Measurements from ENCODE around the gene ITPR3. TPM values are rescaled to one million over a fixed set of nuclear protein-coding genes. Genes with fewer than 3 reads are reported as not detected.

ITPR3 gene
- total RNA-seq, 6 donors from 2014 or later, result 95.6 to 179 (median 137) TPM

DNA sequence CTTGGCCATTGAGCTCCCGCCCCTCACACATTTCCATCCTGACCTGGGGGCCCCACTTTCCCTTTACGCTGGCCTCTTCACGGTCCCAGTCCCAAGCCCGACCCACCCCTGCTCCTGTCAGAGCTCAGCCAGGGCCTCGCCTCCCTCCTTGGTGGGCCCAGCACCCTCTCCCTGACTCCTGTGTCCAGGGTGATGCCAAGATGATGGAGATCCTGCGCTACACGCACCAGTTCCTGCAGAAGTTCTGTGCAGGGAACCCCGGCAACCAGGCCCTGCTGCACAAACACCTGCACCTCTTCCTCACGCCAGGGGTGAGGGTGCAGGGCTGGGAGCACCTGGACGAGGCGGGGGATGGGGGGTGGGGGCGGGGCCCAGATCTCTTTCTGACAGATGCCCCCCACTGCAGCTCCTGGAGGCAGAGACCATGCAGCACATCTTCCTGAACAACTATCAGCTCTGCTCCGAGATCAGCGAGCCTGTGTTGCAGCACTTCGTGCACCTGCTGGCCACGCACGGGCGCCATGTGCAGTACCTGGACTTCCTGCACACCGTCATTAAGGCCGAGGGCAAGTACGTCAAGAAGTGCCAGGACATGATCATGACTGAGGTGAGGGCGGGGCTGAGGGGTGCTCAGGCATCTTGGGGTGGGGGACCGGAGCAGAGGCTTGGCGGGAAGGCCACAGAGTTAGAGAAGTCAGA lies 57.3 kb downstream of the ITPR3 start:
- DNase-seq, result peak in 1 of 2 donors; percentile 70
- WGBS, 2 donors, result 95 to 97% methylated on average over 10 to 21 of the region's 24 CpGs

GRCh38 chr6:33678932-33679490 lies 57.9 kb downstream of the ITPR3 start:
- H3K36me3 ChIP-seq, result peaks cover 40 to 99% (median 87%) of the 10 kb centered on the region in 4 donors
- H3K27ac ChIP-seq, result no peak overlapping the region
- no peaks in the 10 kb centered on the region for H3K9me3 ChIP-seq
- no peak for TF ChIP-seq POLR2AphosphoS5 (IDR thresholded peaks at IDR 0.05)
- ATAC-seq (ENCODE audit: low FRiP score in 2 of 2) (no peak), DNase-seq (no peak)
- 87 to 90% methylated on average over 12 of the region's 12 CpGs for whole genome bisulfite sequencing, 2 donors
- no peak overlapping the region for H3K4me3 ChIP-seq
- H3K4me1 ChIP-seq, result no peaks in the 10 kb centered on the region
- H3K27me3 ChIP-seq, result no peaks in the 10 kb centered on the region

More for the DNA sequence above, 57.3 kb downstream of the ITPR3 start:
- no peaks in the 10 kb centered on the region for H3K9me3 ChIP-seq
- ATAC-seq (ENCODE audit: low FRiP score in 2 of 2), result no peak
- no peaks in the 10 kb centered on the region for H3K4me1 ChIP-seq
- no peak overlapping the region for H3K4me3 ChIP-seq
- TF ChIP-seq CTCF (IDR thresholded peaks at IDR 0.05) (no peak), POLR2A (IDR thresholded peaks at IDR 0.05) (no peak), EP300 (IDR thresholded peaks at IDR 0.05) (no peak), POLR2AphosphoS5 (IDR thresholded peaks at IDR 0.05) (no peak)
- no peak overlapping the region for H3K27ac ChIP-seq
- H3K27me3 ChIP-seq, result no peaks in the 10 kb centered on the region
- peaks cover 39 to 99% (median 88%) of the 10 kb centered on the region in 4 donors for H3K36me3 ChIP-seq

GRCh38 chr6:33679761-33680160 lies 58.6 kb downstream of the ITPR3 start:
- ATAC-seq (ENCODE audit: low FRiP score in 2 of 2) (no peak), DNase-seq (peak in 1 of 2 donors; percentile 83)
- Histone ChIP-seq H3K27ac (no peak overlapping the region), H3K27me3 (no peaks in the 10 kb centered on the region), H3K9me3 (no peaks in the 10 kb centered on the region), H3K4me3 (no peak overlapping the region), H3K4me1 (no peaks in the 10 kb centered on the region), H3K36me3 (peaks cover 38 to 99% (median 89%) of the 10 kb centered on the region in 4 donors)
- WGBS, 2 donors, result 89 to 90% methylated on average over 13 to 20 of the region's 20 CpGs
- TF ChIP-seq POLR2AphosphoS5 (IDR thresholded peaks at IDR 0.05) (no peak), POLR2A (IDR thresholded peaks at IDR 0.05) (no peak), CTCF (IDR thresholded peaks at IDR 0.05) (no peak), EP300 (IDR thresholded peaks at IDR 0.05) (no peak)

DNA sequence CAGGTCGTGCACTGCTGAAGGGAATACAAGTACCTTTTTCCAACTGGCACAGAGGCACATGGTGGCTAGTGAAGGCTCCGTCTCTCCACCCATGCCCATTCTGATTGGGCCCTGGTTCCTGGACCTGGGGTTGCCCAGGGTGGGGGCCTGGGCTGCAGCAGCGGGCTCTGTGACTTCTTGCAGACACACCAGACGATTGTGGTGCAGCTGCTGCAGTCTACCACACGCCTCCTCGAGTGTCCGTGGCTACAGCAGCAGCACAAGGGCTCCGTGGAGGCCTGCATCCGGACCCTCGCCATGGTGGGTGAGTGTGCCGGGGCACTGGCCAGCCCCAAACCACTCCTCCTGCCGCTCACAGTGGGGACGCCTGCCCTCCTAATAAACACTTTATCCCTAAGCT lies 61.2 kb downstream of the ITPR3 start:
- ATAC-seq (ENCODE audit: low FRiP score in 2 of 2), result no peak
- H3K4me3 ChIP-seq, result no peak overlapping the region
- no peaks in the 10 kb centered on the region for H3K27me3 ChIP-seq
- H3K4me1 ChIP-seq, result no peaks in the 10 kb centered on the region
- H3K9me3 ChIP-seq, result no peaks in the 10 kb centered on the region
- no peak overlapping the region for H3K27ac ChIP-seq
- DNase-seq, result peak in 1 of 2 donors; percentile 72
- TF ChIP-seq EP300 (IDR thresholded peaks at IDR 0.05), result no peak
- no peak for TF ChIP-seq POLR2A (IDR thresholded peaks at IDR 0.05)
- TF ChIP-seq POLR2AphosphoS5 (IDR thresholded peaks at IDR 0.05), result no peak
- WGBS, 2 donors, result 89 to 96% methylated on average over 9 to 13 of the region's 13 CpGs
- H3K36me3 ChIP-seq, result peaks cover 38 to 99% (median 92%) of the 10 kb centered on the region in 4 donors

GRCh38 chr6:33683051-33683571 lies 62.0 kb downstream of the ITPR3 start:
- 80 to 91% methylated on average over 13 to 14 of the region's 15 CpGs for WGBS, 2 donors
- TF ChIP-seq POLR2A (IDR thresholded peaks at IDR 0.05) (no peak), CTCF (IDR thresholded peaks at IDR 0.05) (no peak), POLR2AphosphoS5 (IDR thresholded peaks at IDR 0.05) (no peak), EP300 (IDR thresholded peaks at IDR 0.05) (no peak)
- Histone ChIP-seq H3K9me3 (no peaks in the 10 kb centered on the region), H3K36me3 (peaks cover 41 to 99% (median 92%) of the 10 kb centered on the region in 4 donors), H3K27ac (peak overlapping the region in 1 of 4 donors; percentile 15), H3K4me1 (no peaks in the 10 kb centered on the region), H3K27me3 (no peaks in the 10 kb centered on the region), H3K4me3 (no peak overlapping the region)
- DNase-seq (peak in 1 of 2 donors; percentile 73), ATAC-seq (ENCODE audit: low FRiP score in 2 of 2) (no peak)
